ENCODE measurements around the gene LEAP2. TPM values are rescaled to one million over a fixed set of nuclear protein-coding genes. Genes with fewer than 3 reads are reported as not detected.
A peak's percentile ranks its signal among the peaks of the same experiment; 100 is the strongest.

The LEAP2 gene
- total RNA-seq, 1 experiment from 2014 or later: 4.5 TPM

DNA sequence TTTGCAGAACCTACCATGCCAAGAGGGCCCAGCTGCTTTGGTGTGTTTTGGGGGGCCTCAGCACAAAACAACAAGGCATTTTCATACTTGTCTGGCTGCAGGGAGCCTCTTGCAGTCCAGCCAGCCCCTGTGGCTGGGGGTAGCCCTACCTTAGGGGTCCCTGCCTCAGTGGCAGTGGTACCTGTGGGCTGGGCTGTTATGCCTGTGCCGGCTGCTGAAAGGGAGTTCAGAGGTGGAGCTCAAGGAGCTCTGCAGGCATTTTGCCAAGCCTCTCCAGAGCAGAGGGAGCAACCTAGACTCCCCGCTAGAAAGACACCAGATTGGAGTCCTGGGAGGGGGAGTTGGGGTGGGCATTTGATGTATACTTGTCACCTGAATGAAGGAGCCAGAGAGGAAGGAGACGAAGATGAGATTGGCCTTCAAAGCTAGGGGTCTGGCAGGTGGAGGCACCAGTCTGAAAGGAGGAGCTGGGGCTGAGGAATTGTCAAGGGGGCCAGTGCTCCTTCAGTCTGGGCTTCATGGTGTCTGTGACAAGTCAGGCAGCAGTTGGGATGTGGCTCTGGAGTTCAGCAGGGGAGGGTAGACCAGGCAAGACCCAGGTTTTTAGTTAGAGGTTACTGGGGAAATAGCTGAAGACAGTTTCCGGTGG lies 44.5 kb upstream of the LEAP2 start:
- H3K4me3 ChIP-seq: peak overlapping the region; percentile 83; the same call in 1 of the 2 replicates
- H3K79me2 ChIP-seq (ENCODE audit: low read depth): peaks cover 17% of the 10 kb centered on the region
- no peaks in the 10 kb centered on the region for H3K9me3 ChIP-seq (ENCODE audit: insufficient read depth, low read depth)
- H3K4me2 ChIP-seq: peak overlapping the region; percentile 90
- H4K20me1 ChIP-seq (ENCODE audit: insufficient read depth): no peaks in the 10 kb centered on the region; the same call in 1 of the 2 replicates
- CTCF ChIA-PET: interaction anchor here (0.6 to 2.4 kb wide), 4 partner anchors 9 to 1142 kb away, joined by 3 to 8 read pairs (median 4); partner anchors contain the start of gene GDF9
- H3K9me2 ChIP-seq (ENCODE audit: insufficient read depth): no peaks in the 10 kb centered on the region
- no peaks in the 10 kb centered on the region for H3F3A ChIP-seq (ENCODE audit: insufficient read depth, low read depth)
- TSS peak; percentile 51 for BruUV-seq (replicated peaks)
- peaks cover 14% of the 10 kb centered on the region; the same call in 1 of the 2 replicates for H3K4me1 ChIP-seq (replicated peaks; ENCODE audit: insufficient read depth)
- no peak for TF ChIP-seq EZH2 (IDR thresholded peaks at IDR 0.05; ENCODE audit: low read depth)
- TF ChIP-seq CTCF (conservative IDR thresholded peaks at IDR 0.05): no peak
- intact Hi-C loops (cut with micrococcal nuclease; ENCODE audit: unreplicated experiment): no loop called here
- POLR2A ChIA-PET (ENCODE audit: unreplicated experiment): interaction anchor here (0.6 kb wide), 2 partner anchors 70 to 192 kb away, joined by 4 to 10 read pairs; no protein-coding TSS in a partner anchor
- no peaks in the 10 kb centered on the region for H3K27me3 ChIP-seq (ENCODE audit: insufficient read depth, low read depth)
- no peak for DNase-seq
- peak overlapping the region; percentile 89; the same call in 1 of the 2 replicates for H2AFZ ChIP-seq
- H3K36me3 ChIP-seq (ENCODE audit: low read depth): no peaks in the 10 kb centered on the region
- no peak overlapping the region for H3K27ac ChIP-seq

DNA sequence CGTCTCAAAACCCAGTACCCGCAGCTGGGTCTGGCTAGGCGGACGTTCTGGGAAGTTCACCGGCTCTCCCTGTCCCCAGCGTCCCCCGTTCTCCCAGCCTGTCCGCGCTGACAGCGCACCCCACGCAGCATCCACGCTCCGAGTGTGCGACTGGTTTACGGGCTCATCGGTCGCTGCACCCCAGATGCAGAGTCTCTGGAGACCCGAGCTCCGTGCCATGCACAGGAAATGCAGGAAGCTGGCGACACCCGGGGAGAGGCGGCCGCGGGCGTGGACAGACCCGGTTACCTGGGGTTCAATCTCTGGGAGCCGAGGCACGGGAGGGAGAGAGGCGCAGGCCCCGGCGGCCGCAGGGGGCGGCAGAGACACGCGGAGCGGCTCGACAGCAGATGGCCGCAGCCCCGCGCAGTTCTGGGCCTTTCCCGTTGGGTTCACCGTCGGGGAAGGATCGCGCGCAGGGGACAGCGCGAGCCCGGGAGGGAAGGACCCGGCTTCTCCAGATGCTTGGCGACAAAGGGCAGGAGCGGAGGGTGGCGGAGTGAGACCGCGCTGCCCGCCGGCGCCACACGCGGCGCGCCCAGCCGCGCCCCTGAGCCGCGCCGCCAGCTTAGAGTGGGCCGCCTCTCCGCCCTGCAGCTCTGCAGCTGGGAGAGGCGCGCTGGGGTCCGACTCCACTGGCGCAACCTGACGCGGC lies 43.6 kb upstream of the LEAP2 start:
- DNase-seq: peak; percentile 59 to 79
- Histone ChIP-seq H3K9me2 (ENCODE audit: insufficient read depth) (no peaks in the 10 kb centered on the region), H3K27ac (peak overlapping the region; percentile 42; the same call in 1 of the 2 replicates), H3K4me2 (peak overlapping the region; percentile 90), H3F3A (ENCODE audit: insufficient read depth, low read depth) (no peaks in the 10 kb centered on the region), H3K36me3 (ENCODE audit: low read depth) (no peaks in the 10 kb centered on the region), H3K27me3 (ENCODE audit: insufficient read depth, low read depth) (no peaks in the 10 kb centered on the region), H4K20me1 (ENCODE audit: insufficient read depth) (no peaks in the 10 kb centered on the region; the same call in 1 of the 2 replicates), H2AFZ (peak overlapping the region; percentile 89), H3K4me1 (replicated peaks; ENCODE audit: insufficient read depth) (peaks cover 14% of the 10 kb centered on the region; the same call in 1 of the 2 replicates), H3K79me2 (ENCODE audit: low read depth) (peaks cover 17% of the 10 kb centered on the region), H3K9me3 (ENCODE audit: insufficient read depth, low read depth) (no peaks in the 10 kb centered on the region), H3K4me3 (peak overlapping the region; percentile 83)
- intact Hi-C loops (cut with micrococcal nuclease; ENCODE audit: unreplicated experiment): loop anchor here (1.0 kb wide), 2 partner anchors 36 to 53 kb away; partner anchors contain the start of genes GDF9 and UQCRQ
- ChIA-PET CTCF (interaction anchor here (0.7 to 2.4 kb wide), 4 partner anchors 10 to 360 kb away, joined by 3 to 8 read pairs (median 4); partner anchors contain the start of gene GDF9), POLR2A (ENCODE audit: unreplicated experiment) (interaction anchor here (0.5 to 0.6 kb wide), 3 partner anchors 47 to 191 kb away, joined by 4 to 10 read pairs (median 10); no protein-coding TSS in a partner anchor)
- TF ChIP-seq CTCF (conservative IDR thresholded peaks at IDR 0.05) (peak; percentile 82), EZH2 (IDR thresholded peaks at IDR 0.05; ENCODE audit: low read depth) (no peak)
- BruUV-seq (replicated peaks): no TSS peak

GRCh38 chr5:132830436-132831094 lies 42.9 kb upstream of the LEAP2 start, which contains the start of gene SHROOM1:
TSS of gene SHROOM1 (minus strand) at chr5:132830647. CDS start at chr5:132826140, 4,507 bp downstream.
- TF ChIP-seq EZH2 (IDR thresholded peaks at IDR 0.05; ENCODE audit: low read depth) (no peak), CTCF (conservative IDR thresholded peaks at IDR 0.05) (no peak)
- H3K4me1 ChIP-seq (replicated peaks; ENCODE audit: insufficient read depth): peaks cover 14% of the 10 kb centered on the region; the same call in 1 of the 2 replicates
- H3K9me3 ChIP-seq (ENCODE audit: insufficient read depth, low read depth): no peaks in the 10 kb centered on the region
- no peaks in the 10 kb centered on the region for H3K36me3 ChIP-seq (ENCODE audit: low read depth)
- no peaks in the 10 kb centered on the region for H3K9me2 ChIP-seq (ENCODE audit: insufficient read depth)
- no peaks in the 10 kb centered on the region for H3K27me3 ChIP-seq (ENCODE audit: insufficient read depth, low read depth)
- DNase-seq: peak; percentile 68 to 84
- ChIA-PET POLR2A (ENCODE audit: unreplicated experiment) (interaction anchor here (0.5 to 0.6 kb wide), 3 partner anchors 46 to 332 kb away, joined by 3 to 10 read pairs (median 4); no protein-coding TSS in a partner anchor), CTCF (interaction anchor here (0.7 to 2.4 kb wide), 4 partner anchors 10 to 360 kb away, joined by 3 to 8 read pairs (median 4); partner anchors contain the start of gene GDF9)
- H3F3A ChIP-seq (ENCODE audit: insufficient read depth, low read depth): no peaks in the 10 kb centered on the region
- H3K4me2 ChIP-seq: peak within 1 kb of the TSS; percentile 90
- no peaks in the 10 kb centered on the region; the same call in 1 of the 2 replicates for H4K20me1 ChIP-seq (ENCODE audit: insufficient read depth)
- BruUV-seq (replicated peaks): no TSS peak
- H3K79me2 ChIP-seq (ENCODE audit: low read depth): peaks cover 17% of the 10 kb centered on the region
- peak within 1 kb of the TSS; percentile 42; the same call in 1 of the 2 replicates for H3K27ac ChIP-seq
- intact Hi-C loops (cut with micrococcal nuclease; ENCODE audit: unreplicated experiment): loop anchor here (1.0 kb wide), 2 partner anchors 36 to 53 kb away; partner anchors contain the start of genes GDF9 and UQCRQ
- H2AFZ ChIP-seq: peak within 1 kb of the TSS; percentile 89
- peak within 1 kb of the TSS; percentile 83 for H3K4me3 ChIP-seq
